ENCODE measurements around the gene ABCD1. TPM values are rescaled to one million over a fixed set of nuclear protein-coding genes. Genes with fewer than 3 reads are reported as not detected.

ABCD1 gene
- total RNA-seq, 1 experiment from 2014 or later = 1.9 TPM

DNA sequence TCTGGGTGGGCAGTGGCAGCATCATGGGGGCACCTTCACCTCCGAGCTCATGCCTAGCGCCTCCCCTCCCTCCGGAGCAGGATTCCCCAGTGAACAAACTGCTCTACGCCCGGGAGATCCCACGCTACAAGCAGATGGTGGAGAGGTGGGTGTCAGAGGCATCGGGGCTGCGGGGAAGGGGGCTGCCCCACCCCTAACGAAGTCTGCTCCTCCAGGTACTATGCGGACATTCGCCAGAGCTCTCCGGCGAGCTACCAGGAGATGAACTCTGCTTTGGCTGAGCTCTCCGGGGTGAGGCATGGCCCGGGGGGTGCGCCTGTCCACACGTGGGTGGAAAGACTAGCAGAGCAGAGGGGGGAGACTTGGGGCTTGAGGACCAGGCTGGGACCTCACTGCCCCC, 53.5 kb downstream of the ABCD1 start:
- no peaks in the 10 kb centered on the region for H3K36me3 ChIP-seq (ENCODE audit: insufficient read depth, low read length)
- no peak for DNase-seq
- no peaks in the 10 kb centered on the region for H4K20me1 ChIP-seq (ENCODE audit: insufficient read depth, low read depth, low read length)
- no peak overlapping the region for H3K9ac ChIP-seq (ENCODE audit: low read length)
- H3K4me3 ChIP-seq (ENCODE audit: low read length) = no peak overlapping the region
- no peaks in the 10 kb centered on the region for H3K9me2 ChIP-seq (replicated peaks; ENCODE audit: insufficient read depth, low read length)
- no peaks in the 10 kb centered on the region for H3K9me3 ChIP-seq (ENCODE audit: low read length)
- H3K4me1 ChIP-seq (ENCODE audit: low read length) = no peaks in the 10 kb centered on the region
- no peak overlapping the region for H3K27ac ChIP-seq (ENCODE audit: low read length)
- no peak overlapping the region for H2AFZ ChIP-seq (ENCODE audit: low read length)
- H3K79me2 ChIP-seq (ENCODE audit: low read length) = no peaks in the 10 kb centered on the region
- no peak overlapping the region for H3K4me2 ChIP-seq (ENCODE audit: low read depth, low read length, poor library complexity, severe bottlenecking)
- no peaks in the 10 kb centered on the region for H3K27me3 ChIP-seq (ENCODE audit: low read length)

DNA sequence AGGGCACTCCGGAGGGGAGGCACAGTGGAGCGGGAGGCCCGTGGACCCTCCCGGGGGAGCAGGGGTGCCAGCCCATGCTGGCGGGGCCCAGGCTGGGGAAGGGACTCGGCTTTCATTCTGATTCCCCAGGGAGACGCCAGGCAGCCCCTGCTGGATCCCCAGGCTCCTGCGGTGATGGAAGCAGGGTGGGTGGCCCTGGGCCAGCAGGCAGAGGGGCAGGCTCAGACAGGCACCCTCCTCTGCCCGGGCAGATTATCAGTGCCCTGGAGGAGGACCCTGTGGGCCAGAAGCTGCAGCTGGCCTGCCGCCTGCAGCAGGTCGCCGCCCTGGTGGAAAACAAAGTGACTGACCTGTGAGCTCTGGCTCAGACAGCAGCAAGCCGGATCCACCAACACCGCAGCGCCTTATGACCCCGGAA, 54.0 kb downstream of the ABCD1 start:
- H3K9me3 ChIP-seq (ENCODE audit: low read length) = no peaks in the 10 kb centered on the region
- H4K20me1 ChIP-seq (ENCODE audit: insufficient read depth, low read depth, low read length) = no peaks in the 10 kb centered on the region
- no peaks in the 10 kb centered on the region for H3K4me1 ChIP-seq (ENCODE audit: low read length)
- no peaks in the 10 kb centered on the region for H3K79me2 ChIP-seq (ENCODE audit: low read length)
- H3K27ac ChIP-seq (ENCODE audit: low read length) = no peak overlapping the region
- H3K9me2 ChIP-seq (replicated peaks; ENCODE audit: insufficient read depth, low read length) = no peaks in the 10 kb centered on the region
- no peaks in the 10 kb centered on the region for H3K36me3 ChIP-seq (ENCODE audit: insufficient read depth, low read length)
- H3K9ac ChIP-seq (ENCODE audit: low read length) = no peak overlapping the region
- no peaks in the 10 kb centered on the region for H3K27me3 ChIP-seq (ENCODE audit: low read length)
- no peak overlapping the region for H3K4me2 ChIP-seq (ENCODE audit: low read depth, low read length, poor library complexity, severe bottlenecking)
- no peak overlapping the region for H2AFZ ChIP-seq (ENCODE audit: low read length)
- DNase-seq = peak; percentile 61
- H3K4me3 ChIP-seq (ENCODE audit: low read length) = no peak overlapping the region

DNA sequence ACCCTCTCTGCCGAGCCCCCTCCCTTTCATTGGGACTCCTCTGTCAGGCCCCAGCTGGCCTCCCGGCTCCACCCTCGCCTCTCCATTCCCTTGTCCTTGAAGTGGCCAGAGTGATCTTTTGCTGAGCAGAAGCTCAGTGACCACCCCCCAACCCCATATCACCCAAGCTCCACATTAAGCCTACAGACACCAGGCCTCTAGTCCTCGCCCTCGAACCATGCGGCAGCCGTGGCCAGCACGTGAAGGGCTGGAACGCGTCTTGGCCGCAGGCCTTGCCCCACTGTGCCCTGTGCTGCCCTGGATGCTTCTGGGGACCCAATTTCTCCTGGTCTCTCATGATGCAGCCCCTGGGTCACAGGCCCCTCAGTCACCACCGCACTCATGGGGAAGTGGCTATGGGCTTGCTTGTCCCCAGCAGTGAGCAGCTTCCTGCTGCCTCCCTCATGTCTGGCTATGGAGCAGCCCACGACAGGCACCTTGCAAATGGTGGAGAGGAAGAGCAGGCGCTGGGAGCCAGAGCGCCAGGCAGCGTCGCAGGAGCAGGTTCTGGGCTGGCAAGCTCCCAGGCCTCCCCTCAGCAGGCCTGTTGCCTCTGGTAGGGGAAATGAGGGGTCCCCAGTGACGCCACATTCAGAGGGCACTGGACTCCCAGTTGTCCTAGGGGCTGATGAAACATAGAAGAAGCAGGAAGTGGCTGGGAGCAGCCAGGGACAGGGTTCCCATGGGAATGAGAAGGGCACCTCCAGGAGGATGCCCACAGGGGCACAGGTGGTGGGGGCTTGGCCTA, 55.4 kb downstream of the ABCD1 start:
- Histone ChIP-seq H3K4me1 (ENCODE audit: low read length) (no peaks in the 10 kb centered on the region), H3K4me3 (ENCODE audit: low read length) (no peak overlapping the region), H3K4me2 (ENCODE audit: low read depth, low read length, poor library complexity, severe bottlenecking) (no peak overlapping the region), H4K20me1 (ENCODE audit: insufficient read depth, low read depth, low read length) (no peaks in the 10 kb centered on the region), H3K27me3 (ENCODE audit: low read length) (no peaks in the 10 kb centered on the region), H3K27ac (ENCODE audit: low read length) (no peak overlapping the region), H3K79me2 (ENCODE audit: low read length) (no peaks in the 10 kb centered on the region), H3K9me3 (ENCODE audit: low read length) (no peaks in the 10 kb centered on the region), H2AFZ (ENCODE audit: low read length) (no peak overlapping the region), H3K36me3 (ENCODE audit: insufficient read depth, low read length) (no peaks in the 10 kb centered on the region), H3K9ac (ENCODE audit: low read length) (no peak overlapping the region), H3K9me2 (replicated peaks; ENCODE audit: insufficient read depth, low read length) (no peaks in the 10 kb centered on the region)
- DNase-seq = no peak

DNA sequence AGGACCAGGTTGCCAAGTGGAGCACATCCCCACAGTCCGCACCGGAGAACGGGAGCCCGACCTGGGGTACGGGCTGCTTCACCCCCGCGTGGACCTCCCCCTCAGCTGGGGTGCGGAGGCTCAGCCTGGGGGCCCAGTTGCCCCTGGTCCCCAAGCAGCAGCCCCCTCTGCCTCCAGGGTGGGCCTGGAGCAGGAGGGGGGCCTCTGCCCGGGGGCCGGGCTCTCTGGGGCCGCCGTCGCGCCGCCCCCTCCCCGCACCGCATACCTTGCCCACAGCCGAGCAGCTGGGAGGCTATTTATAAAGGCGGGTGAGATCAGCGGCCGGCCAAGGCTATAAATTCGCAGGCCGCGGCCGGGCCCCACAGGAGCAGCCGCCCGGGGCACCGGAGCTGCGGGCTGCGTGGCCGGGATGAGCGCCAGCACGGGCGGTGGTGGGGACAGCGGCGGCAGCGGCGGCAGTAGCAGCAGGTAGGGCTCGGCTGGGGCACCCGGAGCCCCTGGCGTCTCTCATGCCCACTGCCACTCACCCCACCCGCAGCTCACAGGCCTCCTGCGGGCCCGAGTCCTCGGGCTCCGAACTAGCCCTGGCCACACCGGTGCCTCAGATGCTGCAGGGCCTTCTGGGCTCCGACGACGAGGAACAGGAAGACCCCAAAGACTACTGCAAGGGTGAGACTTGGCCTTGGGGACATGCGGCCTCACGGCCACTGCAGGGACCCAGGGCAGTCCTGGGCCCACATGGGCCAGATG, 56.2 kb downstream of the ABCD1 start, which contains the start of gene SRPK3:
Gene SRPK3 (plus strand): TSS at position 364 of the 750 bp plus-strand sequence. CDS start 46 bp downstream, at position 410.
- no peaks in the 10 kb centered on the region for H3K36me3 ChIP-seq (ENCODE audit: insufficient read depth, low read length)
- H4K20me1 ChIP-seq (ENCODE audit: insufficient read depth, low read depth, low read length) = no peaks in the 10 kb centered on the region
- no peak within 1 kb of the TSS for H3K4me3 ChIP-seq (ENCODE audit: low read length)
- H3K4me2 ChIP-seq (ENCODE audit: low read depth, low read length, poor library complexity, severe bottlenecking) = no peak within 1 kb of the TSS
- H3K27ac ChIP-seq (ENCODE audit: low read length) = no peak within 1 kb of the TSS
- H2AFZ ChIP-seq (ENCODE audit: low read length) = no peak within 1 kb of the TSS
- no peaks in the 10 kb centered on the region for H3K9me3 ChIP-seq (ENCODE audit: low read length)
- H3K4me1 ChIP-seq (ENCODE audit: low read length) = no peaks in the 10 kb centered on the region
- no peak within 1 kb of the TSS for H3K9ac ChIP-seq (ENCODE audit: low read length)
- no peaks in the 10 kb centered on the region for H3K79me2 ChIP-seq (ENCODE audit: low read length)
- no peaks in the 10 kb centered on the region for H3K27me3 ChIP-seq (ENCODE audit: low read length)
- DNase-seq = no peak
- H3K9me2 ChIP-seq (replicated peaks; ENCODE audit: insufficient read depth, low read length) = no peaks in the 10 kb centered on the region

DNA sequence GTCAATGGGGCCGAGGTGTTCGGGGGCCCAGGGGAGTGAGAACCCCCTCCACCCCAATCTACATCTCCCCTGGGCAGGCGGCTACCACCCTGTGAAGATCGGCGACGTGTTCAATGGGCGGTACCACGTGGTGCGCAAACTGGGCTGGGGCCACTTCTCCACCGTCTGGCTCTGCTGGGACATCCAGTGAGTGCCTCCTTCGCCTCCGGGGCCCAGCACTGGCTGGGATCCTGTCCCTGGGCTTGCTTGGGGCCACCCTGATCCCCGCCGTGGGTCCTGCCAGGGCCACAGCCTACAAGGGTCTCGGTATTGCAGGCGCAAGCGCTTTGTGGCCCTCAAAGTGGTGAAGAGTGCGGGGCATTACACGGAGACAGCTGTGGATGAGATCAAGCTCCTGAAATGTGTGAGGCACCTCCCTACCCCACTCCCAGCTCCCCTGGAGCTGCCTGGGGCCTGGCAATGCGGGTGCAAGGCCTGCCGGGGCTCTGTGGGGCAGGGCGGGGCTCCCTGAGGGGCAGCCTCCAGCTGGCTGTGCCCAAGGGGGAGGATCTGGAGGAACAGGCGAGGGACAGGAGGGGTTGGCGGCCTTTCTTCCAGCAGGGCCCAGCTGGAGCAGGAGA, 56.9 kb downstream of the ABCD1 start:
- no peak overlapping the region for H3K4me2 ChIP-seq (ENCODE audit: low read depth, low read length, poor library complexity, severe bottlenecking)
- no peaks in the 10 kb centered on the region for H4K20me1 ChIP-seq (ENCODE audit: insufficient read depth, low read depth, low read length)
- H3K9ac ChIP-seq (ENCODE audit: low read length) = no peak overlapping the region
- no peaks in the 10 kb centered on the region for H3K36me3 ChIP-seq (ENCODE audit: insufficient read depth, low read length)
- no peaks in the 10 kb centered on the region for H3K79me2 ChIP-seq (ENCODE audit: low read length)
- H3K9me3 ChIP-seq (ENCODE audit: low read length) = no peaks in the 10 kb centered on the region
- H3K27me3 ChIP-seq (ENCODE audit: low read length) = no peaks in the 10 kb centered on the region
- no peaks in the 10 kb centered on the region for H3K4me1 ChIP-seq (ENCODE audit: low read length)
- H3K4me3 ChIP-seq (ENCODE audit: low read length) = no peak overlapping the region
- H3K27ac ChIP-seq (ENCODE audit: low read length) = no peak overlapping the region
- H2AFZ ChIP-seq (ENCODE audit: low read length) = no peak overlapping the region
- no peaks in the 10 kb centered on the region for H3K9me2 ChIP-seq (replicated peaks; ENCODE audit: insufficient read depth, low read length)
- no peak for DNase-seq

DNA sequence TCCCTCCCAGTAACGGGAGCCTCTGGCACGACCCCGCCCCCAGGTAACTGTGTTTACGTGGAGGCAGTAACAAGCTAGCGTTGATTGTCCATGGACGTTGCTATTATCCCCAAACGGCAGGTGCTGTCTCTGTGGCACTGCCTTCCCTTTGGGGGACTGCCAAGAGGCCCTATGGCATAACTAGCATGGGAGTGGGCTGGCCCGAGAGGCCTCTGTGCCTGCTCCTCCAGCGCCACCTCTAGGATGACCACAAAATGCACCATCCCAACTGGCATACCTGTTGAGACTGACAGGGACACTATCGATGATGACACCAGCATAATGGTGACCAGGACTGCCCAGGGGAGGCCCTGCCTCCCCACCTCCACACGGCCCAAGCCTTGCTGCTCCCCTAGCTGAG, 57.7 kb downstream of the ABCD1 start:
- Histone ChIP-seq H3K4me3 (ENCODE audit: low read length) (no peak overlapping the region), H2AFZ (ENCODE audit: low read length) (no peak overlapping the region), H3K9ac (ENCODE audit: low read length) (no peak overlapping the region), H3K4me1 (ENCODE audit: low read length) (no peaks in the 10 kb centered on the region), H3K79me2 (ENCODE audit: low read length) (no peaks in the 10 kb centered on the region), H3K9me2 (replicated peaks; ENCODE audit: insufficient read depth, low read length) (no peaks in the 10 kb centered on the region), H3K27ac (ENCODE audit: low read length) (no peak overlapping the region), H4K20me1 (ENCODE audit: insufficient read depth, low read depth, low read length) (no peaks in the 10 kb centered on the region), H3K36me3 (ENCODE audit: insufficient read depth, low read length) (no peaks in the 10 kb centered on the region), H3K27me3 (ENCODE audit: low read length) (no peaks in the 10 kb centered on the region), H3K4me2 (ENCODE audit: low read depth, low read length, poor library complexity, severe bottlenecking) (no peak overlapping the region), H3K9me3 (ENCODE audit: low read length) (no peaks in the 10 kb centered on the region)
- peak; percentile 59 for DNase-seq

DNA sequence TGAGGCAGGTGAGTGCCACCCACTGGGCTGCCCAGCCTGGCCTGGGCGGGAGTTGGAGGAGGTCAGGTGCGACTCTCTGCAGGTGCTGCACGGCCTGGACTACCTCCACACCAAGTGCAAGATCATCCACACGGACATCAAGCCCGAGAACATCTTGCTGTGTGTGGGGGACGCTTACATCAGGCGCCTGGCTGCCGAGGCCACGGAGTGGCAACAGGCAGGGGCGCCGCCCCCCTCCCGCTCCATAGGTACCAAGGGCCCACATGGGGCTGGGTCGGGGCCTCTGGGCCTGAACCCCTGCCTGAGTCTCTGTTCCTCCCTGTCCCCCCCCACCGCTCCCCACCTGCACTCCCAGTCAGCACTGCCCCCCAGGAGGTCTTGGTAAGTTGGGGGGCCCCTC, 58.2 kb downstream of the ABCD1 start:
- H3K4me3 ChIP-seq (ENCODE audit: low read length) = no peak overlapping the region
- no peaks in the 10 kb centered on the region for H4K20me1 ChIP-seq (ENCODE audit: insufficient read depth, low read depth, low read length)
- no peak overlapping the region for H2AFZ ChIP-seq (ENCODE audit: low read length)
- no peak overlapping the region for H3K27ac ChIP-seq (ENCODE audit: low read length)
- no peak overlapping the region for H3K4me2 ChIP-seq (ENCODE audit: low read depth, low read length, poor library complexity, severe bottlenecking)
- no peaks in the 10 kb centered on the region for H3K9me3 ChIP-seq (ENCODE audit: low read length)
- no peak overlapping the region for H3K9ac ChIP-seq (ENCODE audit: low read length)
- H3K27me3 ChIP-seq (ENCODE audit: low read length) = no peaks in the 10 kb centered on the region
- no peaks in the 10 kb centered on the region for H3K79me2 ChIP-seq (ENCODE audit: low read length)
- no peak for DNase-seq
- H3K4me1 ChIP-seq (ENCODE audit: low read length) = no peaks in the 10 kb centered on the region
- H3K9me2 ChIP-seq (replicated peaks; ENCODE audit: insufficient read depth, low read length) = no peaks in the 10 kb centered on the region
- H3K36me3 ChIP-seq (ENCODE audit: insufficient read depth, low read length) = no peaks in the 10 kb centered on the region

DNA sequence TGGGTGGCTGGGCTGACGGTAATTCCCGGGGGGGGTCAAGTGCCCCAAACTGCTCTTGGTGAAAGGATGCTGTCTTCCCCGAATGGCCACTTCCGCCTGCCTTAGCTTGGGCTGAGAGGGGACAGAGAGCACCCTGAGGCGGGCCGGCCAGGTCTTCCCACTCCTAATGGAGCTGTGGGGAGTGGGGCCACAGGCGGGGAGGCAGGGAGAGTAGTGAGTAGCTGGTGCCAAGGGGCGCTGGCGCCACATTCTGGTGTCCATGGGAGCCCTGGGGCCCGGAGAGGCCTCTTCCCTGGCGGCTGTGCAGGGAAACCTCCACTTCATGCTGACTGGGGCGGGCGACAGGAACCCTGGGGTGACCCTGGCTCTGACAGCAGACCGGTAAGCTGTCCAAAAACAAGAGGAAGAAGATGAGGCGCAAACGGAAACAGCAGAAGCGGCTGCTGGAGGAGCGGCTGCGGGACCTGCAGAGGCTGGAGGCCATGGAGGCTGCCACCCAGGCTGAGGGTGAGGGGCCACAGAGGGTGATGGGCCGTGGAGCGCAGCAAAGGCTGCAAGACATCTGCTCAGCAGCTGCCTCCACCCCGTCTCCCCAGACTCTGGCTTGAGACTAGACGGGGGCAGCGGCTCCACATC, 58.8 kb downstream of the ABCD1 start:
- no peaks in the 10 kb centered on the region for H3K79me2 ChIP-seq (ENCODE audit: low read length)
- no peak overlapping the region for H2AFZ ChIP-seq (ENCODE audit: low read length)
- H3K36me3 ChIP-seq (ENCODE audit: insufficient read depth, low read length) = no peaks in the 10 kb centered on the region
- H3K27ac ChIP-seq (ENCODE audit: low read length) = no peak overlapping the region
- no peak overlapping the region for H3K4me3 ChIP-seq (ENCODE audit: low read length)
- DNase-seq = no peak
- H3K4me2 ChIP-seq (ENCODE audit: low read depth, low read length, poor library complexity, severe bottlenecking) = no peak overlapping the region
- H3K9ac ChIP-seq (ENCODE audit: low read length) = no peak overlapping the region
- no peaks in the 10 kb centered on the region for H3K9me2 ChIP-seq (replicated peaks; ENCODE audit: insufficient read depth, low read length)
- no peaks in the 10 kb centered on the region for H3K9me3 ChIP-seq (ENCODE audit: low read length)
- no peaks in the 10 kb centered on the region for H3K4me1 ChIP-seq (ENCODE audit: low read length)
- no peaks in the 10 kb centered on the region for H4K20me1 ChIP-seq (ENCODE audit: insufficient read depth, low read depth, low read length)
- H3K27me3 ChIP-seq (ENCODE audit: low read length) = no peaks in the 10 kb centered on the region
